Peyer's patch (tissue), 4 donors: Measurements from ENCODE around the gene SAP25. TPM values are rescaled to one million over a fixed set of nuclear protein-coding genes. Genes with fewer than 3 reads are reported as not detected.

Source experiments
- DNase-seq, 3 donors: peaks; one replicate each; pipeline ENCODE4 v3.0.0-alpha.2; 2017 to 2019
- H3K27ac ChIP-seq, 4 donors: fragments of 200-600 bp; sonication (generic); one replicate each; pipeline ENCODE4 v1.5.1; 2016 to 2019
- H3K27me3 ChIP-seq, 2 donors: fragments of 200-600 bp; sonication (generic); one replicate each; pipeline ENCODE4 v1.5.1; 2019
- H3K36me3 ChIP-seq, 3 donors: fragments of 200-600 bp; sonication (generic); one replicate each; pipeline ENCODE4 v1.5.1; 2016 to 2019
- H3K4me1 ChIP-seq, 4 donors: fragments of 200-600 bp; sonication (generic); one replicate each; pipeline ENCODE4 v1.5.1; 2016 to 2019
- H3K4me3 ChIP-seq, 4 donors: fragments of 200-600 bp; sonication (generic); 1 replicate in 3 of 4; 2 replicates in 1 of 4; pipeline ENCODE4 v1.5.1; 2016 to 2019; ENCODE audit warnings: mild to moderate bottlenecking in 1 of 4
- H3K9me3 ChIP-seq, 4 donors: fragments of 200-600 bp; sonication (generic); one replicate each; pipeline ENCODE4 v1.5.1; 2016 to 2019; ENCODE audit warnings: mild to moderate bottlenecking in 1 of 4
- POLR2A ChIP-seq, 2 donors: fragments of 450-650 bp; IDR thresholded peaks; one replicate each; pipeline ENCODE4 v1.5.1; 2017; ENCODE audit warnings: antibody characterized with exemption in 2 of 2, mild to moderate bottlenecking in 2 of 2, moderate library complexity in 2 of 2
- total RNA-seq, 4 donors: library from RNA; depleted of rRNA; stranded (reverse); fragments of >200 nt; gene quantifications; one replicate each; pipeline ENCODE4 v1.1.0, GENCODE V29; 2016
- TF ChIP-seq, protein P1 (sequence below), 6 experiments: fragments of 450-650 bp in 4 of 6; fragments of 200-600 bp in 2 of 6; sonication (generic) in 1 of 6; IDR thresholded peaks; one replicate each; pipeline ENCODE4 v1.5.1; 2017 to 2019; ENCODE audit warnings: antibody characterized with exemption in 6 of 6, mild to moderate bottlenecking in 3 of 6, moderate library complexity in 1 of 6

SAP25 gene
- total RNA-seq, 4 donors from 2014 or later, result 2.5 to 18.2 (median 13.4) TPM

DNA sequence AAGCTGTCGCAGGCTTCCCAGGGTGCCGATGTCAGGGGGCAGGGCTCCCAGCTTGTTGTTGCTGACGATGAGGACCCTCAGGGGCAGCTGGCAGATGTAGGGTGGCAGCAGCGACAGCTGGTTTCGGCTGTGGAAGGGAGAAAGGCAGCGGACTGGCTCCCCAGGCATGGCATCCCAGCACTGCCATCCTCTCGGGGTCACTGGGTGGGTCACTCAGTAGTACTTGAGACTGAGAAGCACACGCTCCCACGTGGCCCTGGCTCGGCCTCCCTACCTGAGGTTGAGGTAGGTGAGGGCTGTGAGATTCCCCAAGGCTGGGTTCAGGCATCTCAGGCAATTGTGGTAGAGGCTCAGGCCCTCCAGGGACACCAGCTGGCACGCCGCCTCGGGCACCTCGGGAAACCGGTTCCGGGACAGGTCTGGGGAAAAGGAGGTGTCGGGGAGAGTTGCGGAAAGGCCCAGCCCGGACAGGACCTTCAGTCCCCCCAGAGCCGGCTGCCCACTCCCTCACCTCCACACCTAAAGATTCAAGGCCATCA, 8.4 kb upstream of the SAP25 start:
- DNase-seq, result no peak
- H3K27me3 ChIP-seq, result no peaks in the 10 kb centered on the region
- H3K4me1 ChIP-seq, result peaks cover 8 to 30% (median 13%) of the 10 kb centered on the region in 4 donors
- H3K27ac ChIP-seq, result peak overlapping the region in 3 of 4 donors; percentile 98 to 100 (median 100)
- H3K36me3 ChIP-seq, result peaks cover 0 to 52% (median 4%) of the 10 kb centered on the region in 3 donors
- TF ChIP-seq POLR2A (IDR thresholded peaks at IDR 0.05), result no peak
- TF ChIP-seq, protein P1, sequence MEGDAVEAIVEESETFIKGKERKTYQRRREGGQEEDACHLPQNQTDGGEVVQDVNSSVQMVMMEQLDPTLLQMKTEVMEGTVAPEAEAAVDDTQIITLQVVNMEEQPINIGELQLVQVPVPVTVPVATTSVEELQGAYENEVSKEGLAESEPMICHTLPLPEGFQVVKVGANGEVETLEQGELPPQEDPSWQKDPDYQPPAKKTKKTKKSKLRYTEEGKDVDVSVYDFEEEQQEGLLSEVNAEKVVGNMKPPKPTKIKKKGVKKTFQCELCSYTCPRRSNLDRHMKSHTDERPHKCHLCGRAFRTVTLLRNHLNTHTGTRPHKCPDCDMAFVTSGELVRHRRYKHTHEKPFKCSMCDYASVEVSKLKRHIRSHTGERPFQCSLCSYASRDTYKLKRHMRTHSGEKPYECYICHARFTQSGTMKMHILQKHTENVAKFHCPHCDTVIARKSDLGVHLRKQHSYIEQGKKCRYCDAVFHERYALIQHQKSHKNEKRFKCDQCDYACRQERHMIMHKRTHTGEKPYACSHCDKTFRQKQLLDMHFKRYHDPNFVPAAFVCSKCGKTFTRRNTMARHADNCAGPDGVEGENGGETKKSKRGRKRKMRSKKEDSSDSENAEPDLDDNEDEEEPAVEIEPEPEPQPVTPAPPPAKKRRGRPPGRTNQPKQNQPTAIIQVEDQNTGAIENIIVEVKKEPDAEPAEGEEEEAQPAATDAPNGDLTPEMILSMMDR (IDR thresholded peaks at IDR 0.05), result no peak
- H3K9me3 ChIP-seq, result no peaks in the 10 kb centered on the region
- no peak overlapping the region for H3K4me3 ChIP-seq

DNA sequence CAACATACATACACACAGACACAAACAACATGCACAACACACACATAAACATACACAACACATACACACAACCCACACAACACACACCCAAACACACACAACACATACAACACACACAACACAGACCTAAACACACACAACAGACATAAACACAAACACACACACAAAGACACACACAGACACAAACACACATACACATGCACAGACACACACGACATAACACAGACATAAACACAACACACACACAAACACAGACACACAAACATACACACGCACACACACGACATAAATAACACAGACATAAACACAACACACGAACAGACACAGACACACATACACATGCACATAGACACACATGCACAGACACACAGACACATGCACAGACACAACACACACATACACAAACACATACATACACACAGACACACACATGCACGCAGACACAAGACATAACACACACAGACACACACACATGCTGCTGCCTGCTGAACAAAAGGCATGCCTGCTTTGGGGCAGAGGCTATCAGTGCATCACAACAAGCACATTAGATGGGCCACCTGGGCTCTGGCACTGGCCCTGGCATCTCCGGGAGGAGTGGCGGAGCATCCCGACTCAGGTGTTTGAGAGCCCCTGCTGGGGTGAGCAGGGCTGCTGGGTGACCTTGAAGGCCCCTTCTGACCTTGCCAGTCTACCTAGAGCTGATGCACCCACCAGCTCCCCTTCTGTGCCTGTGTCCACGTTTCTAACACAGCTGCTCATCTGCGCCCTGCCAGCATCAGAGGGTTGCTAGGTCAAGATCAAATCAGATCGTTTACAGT, 7.0 kb upstream of the SAP25 start:
- TF ChIP-seq, protein P1 (IDR thresholded peaks at IDR 0.05), result no peak
- no peak for TF ChIP-seq POLR2A (IDR thresholded peaks at IDR 0.05)
- Histone ChIP-seq H3K27ac (no peak overlapping the region), H3K9me3 (no peaks in the 10 kb centered on the region), H3K27me3 (no peaks in the 10 kb centered on the region), H3K4me1 (peaks cover 8 to 28% (median 13%) of the 10 kb centered on the region in 4 donors), H3K4me3 (no peak overlapping the region), H3K36me3 (peaks cover 0 to 67% (median 4%) of the 10 kb centered on the region in 3 donors)
- DNase-seq, result no peak

DNA sequence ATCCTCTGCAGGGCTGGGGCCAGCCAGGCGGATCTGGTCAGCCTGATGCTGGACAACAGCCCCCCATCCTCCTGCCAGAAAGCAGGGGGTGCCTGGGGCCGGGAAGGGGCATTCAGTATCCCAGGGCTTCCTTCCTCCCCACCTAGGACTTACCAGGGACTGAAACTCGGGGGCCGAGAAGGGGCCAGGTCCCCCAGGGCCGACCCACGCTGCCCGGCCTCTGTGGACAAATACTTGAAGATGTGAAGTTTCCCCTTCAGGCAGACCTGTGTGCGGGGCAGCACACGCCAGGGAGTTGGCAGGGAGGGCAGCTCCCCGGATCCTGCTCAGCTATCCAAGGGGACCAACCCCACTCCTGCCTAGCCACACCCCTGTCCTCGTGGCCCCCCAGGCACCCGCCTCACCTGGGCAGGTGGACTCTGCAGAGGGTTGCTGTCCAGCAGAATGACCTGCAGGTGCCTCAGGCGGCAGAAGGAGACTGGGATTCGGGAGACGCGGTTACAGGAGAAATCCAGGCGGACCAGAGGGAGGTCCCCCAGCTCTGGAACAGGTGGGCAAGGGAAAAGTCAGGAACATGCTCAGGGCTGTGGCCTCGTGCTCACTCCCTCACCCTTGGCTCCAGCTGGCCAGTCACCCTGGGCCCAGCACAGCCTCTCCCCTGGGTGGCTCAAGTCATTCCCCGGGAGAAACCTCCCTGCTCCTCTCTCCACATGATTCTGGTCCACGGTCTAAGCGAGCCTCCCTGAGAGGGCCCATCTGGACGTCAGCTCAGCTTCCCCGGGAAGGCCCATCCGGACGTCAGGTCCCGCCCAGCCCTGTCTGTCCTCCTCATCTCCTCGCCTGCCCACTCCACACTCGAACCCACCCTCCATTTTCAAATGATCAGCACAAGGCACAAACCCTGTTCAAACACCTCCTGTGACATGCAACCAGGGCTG, 4.8 kb upstream of the SAP25 start:
- Histone ChIP-seq H3K36me3 (peaks cover 0 to 87% (median 4%) of the 10 kb centered on the region in 3 donors), H3K4me1 (peaks cover 8 to 13% (median 11%) of the 10 kb centered on the region in 4 donors), H3K4me3 (no peak overlapping the region), H3K9me3 (no peaks in the 10 kb centered on the region), H3K27me3 (no peaks in the 10 kb centered on the region), H3K27ac (no peak overlapping the region)
- DNase-seq, result no peak
- TF ChIP-seq POLR2A (IDR thresholded peaks at IDR 0.05), result no peak
- TF ChIP-seq, protein P1 (IDR thresholded peaks at IDR 0.05), result no peak

DNA sequence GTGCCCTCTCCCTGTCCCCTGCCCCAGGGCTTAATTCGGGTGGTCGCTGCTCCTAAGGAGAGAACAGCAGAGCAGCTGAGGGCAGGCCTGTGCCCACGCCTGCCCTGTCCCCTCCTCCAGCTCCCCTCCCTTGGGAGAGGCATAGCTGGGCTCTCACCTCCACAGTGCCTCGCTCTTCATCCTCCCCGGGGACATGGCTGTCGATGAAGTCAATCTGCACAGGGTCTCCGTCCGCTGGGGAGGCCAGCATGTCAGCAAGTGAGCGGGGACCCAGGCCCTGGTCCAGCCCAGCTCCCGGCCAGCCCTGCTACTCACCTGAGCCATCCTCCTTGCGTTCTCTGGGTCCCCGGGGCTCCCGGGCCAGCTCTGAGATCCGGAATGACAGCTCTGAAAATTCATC, 3.8 kb upstream of the SAP25 start:
- Histone ChIP-seq H3K36me3 (peaks cover 0 to 84% (median 4%) of the 10 kb centered on the region in 3 donors), H3K9me3 (no peaks in the 10 kb centered on the region), H3K4me1 (peaks cover under 1 to 5% (median 2%) of the 10 kb centered on the region in 4 donors), H3K4me3 (no peak overlapping the region), H3K27ac (no peak overlapping the region), H3K27me3 (no peaks in the 10 kb centered on the region)
- no peak for TF ChIP-seq POLR2A (IDR thresholded peaks at IDR 0.05)
- TF ChIP-seq, protein P1 (IDR thresholded peaks at IDR 0.05), result no peak
- DNase-seq, result no peak

DNA sequence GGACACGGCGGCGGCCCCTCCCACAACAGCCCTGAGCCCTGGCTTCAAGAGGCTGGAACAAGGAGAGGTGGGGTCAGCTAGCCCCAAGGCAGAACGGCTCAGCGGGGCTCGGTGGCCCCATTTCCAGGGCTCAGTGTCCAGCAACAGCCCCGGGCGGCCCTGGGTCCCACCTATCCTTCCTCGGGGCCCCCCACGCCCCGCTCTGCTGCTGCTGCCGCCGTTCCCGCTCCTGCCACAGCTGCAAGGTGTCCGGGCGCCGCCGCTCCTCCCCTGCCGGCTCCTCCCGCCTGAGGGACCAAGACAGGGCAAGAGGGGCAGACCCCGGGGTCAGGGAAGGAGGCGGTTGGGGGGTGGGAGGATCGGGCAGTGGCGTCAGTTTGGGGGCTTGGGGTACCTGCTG, 3.4 kb upstream of the SAP25 start:
- no peak for TF ChIP-seq POLR2A (IDR thresholded peaks at IDR 0.05)
- TF ChIP-seq, protein P1 (IDR thresholded peaks at IDR 0.05), result no peak
- no peak for DNase-seq
- Histone ChIP-seq H3K9me3 (no peaks in the 10 kb centered on the region), H3K36me3 (peaks cover 0 to 80% (median 4%) of the 10 kb centered on the region in 3 donors), H3K4me3 (no peak overlapping the region), H3K27ac (no peak overlapping the region), H3K27me3 (no peaks in the 10 kb centered on the region), H3K4me1 (peaks cover 0 to under 1% (median 0%) of the 10 kb centered on the region in 4 donors)
